Measurements from ENCODE around the gene VWA7.

The VWA7 gene

DNA sequence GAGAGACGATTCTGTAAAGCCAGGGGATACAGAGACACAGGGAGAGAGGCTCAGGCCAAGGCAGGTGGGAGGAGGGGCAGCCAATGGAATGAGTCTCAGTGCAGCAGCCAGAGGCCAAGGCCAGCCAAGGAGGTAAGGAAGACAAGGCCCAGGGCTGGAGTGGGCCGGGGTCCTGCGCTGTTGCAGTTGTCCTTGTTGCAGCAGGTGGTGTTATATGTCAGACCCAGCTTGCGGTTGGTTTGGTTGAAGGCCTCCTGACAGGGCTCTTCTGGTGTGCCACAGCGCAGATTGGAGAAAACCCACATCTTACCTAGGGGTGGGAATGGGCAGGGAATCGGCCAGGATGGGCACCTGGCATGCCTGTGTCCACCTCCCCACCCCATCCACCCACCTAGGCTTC, 58.1 kb downstream of the VWA7 start:
- no peak overlapping the region for H3K4me3 ChIP-seq (replicated peaks; ENCODE audit: low read depth, low read length)
- TF ChIP-seq, protein P1, sequence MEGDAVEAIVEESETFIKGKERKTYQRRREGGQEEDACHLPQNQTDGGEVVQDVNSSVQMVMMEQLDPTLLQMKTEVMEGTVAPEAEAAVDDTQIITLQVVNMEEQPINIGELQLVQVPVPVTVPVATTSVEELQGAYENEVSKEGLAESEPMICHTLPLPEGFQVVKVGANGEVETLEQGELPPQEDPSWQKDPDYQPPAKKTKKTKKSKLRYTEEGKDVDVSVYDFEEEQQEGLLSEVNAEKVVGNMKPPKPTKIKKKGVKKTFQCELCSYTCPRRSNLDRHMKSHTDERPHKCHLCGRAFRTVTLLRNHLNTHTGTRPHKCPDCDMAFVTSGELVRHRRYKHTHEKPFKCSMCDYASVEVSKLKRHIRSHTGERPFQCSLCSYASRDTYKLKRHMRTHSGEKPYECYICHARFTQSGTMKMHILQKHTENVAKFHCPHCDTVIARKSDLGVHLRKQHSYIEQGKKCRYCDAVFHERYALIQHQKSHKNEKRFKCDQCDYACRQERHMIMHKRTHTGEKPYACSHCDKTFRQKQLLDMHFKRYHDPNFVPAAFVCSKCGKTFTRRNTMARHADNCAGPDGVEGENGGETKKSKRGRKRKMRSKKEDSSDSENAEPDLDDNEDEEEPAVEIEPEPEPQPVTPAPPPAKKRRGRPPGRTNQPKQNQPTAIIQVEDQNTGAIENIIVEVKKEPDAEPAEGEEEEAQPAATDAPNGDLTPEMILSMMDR (IDR thresholded peaks at IDR 0.05; ENCODE audit: low read length, missing control alignments) = no peak
- DNase-seq (ENCODE audit: low read depth) = no peak

- no peak for DNase-seq (ENCODE audit: low read depth)
- TF ChIP-seq, protein P1 (IDR thresholded peaks at IDR 0.05; ENCODE audit: low read length, missing control alignments) = no peak
- H3K4me3 ChIP-seq (replicated peaks; ENCODE audit: low read depth, low read length) = no peak overlapping the region
These were observed 58.9 kb downstream of the VWA7 start for GRCh38 chr6:31718265-31718664.

- TF ChIP-seq, protein P1 (IDR thresholded peaks at IDR 0.05; ENCODE audit: low read length, missing control alignments) = no peak
- no peak for DNase-seq (ENCODE audit: low read depth)
- H3K4me3 ChIP-seq (replicated peaks; ENCODE audit: low read depth, low read length) = no peak overlapping the region
These were observed 59.5 kb downstream of the VWA7 start for GRCh38 chr6:31717499-31718222.

All from fibroblast of pulmonary artery (primary cell).